ENCODE data around the gene FATE1.
A peak's percentile ranks its signal among the peaks of the same experiment; 100 is the strongest.
"Not testable (repeated sequence)": the region's sequence is repeated elsewhere in the genome, so short reads cannot be mapped to it uniquely, and the experiment has no call there.

The FATE1 gene, protein sequence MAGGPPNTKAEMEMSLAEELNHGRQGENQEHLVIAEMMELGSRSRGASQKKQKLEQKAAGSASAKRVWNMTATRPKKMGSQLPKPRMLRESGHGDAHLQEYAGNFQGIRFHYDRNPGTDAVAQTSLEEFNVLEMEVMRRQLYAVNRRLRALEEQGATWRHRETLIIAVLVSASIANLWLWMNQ

GRCh38 chrX:151715752-151716151 lies at the start of gene FATE1:
Gene FATE1, plus strand, starts transcription at chrX:151716035. Its CDS starts 85 bp downstream, at chrX:151716120.
- no peak for DNase-seq

DNA sequence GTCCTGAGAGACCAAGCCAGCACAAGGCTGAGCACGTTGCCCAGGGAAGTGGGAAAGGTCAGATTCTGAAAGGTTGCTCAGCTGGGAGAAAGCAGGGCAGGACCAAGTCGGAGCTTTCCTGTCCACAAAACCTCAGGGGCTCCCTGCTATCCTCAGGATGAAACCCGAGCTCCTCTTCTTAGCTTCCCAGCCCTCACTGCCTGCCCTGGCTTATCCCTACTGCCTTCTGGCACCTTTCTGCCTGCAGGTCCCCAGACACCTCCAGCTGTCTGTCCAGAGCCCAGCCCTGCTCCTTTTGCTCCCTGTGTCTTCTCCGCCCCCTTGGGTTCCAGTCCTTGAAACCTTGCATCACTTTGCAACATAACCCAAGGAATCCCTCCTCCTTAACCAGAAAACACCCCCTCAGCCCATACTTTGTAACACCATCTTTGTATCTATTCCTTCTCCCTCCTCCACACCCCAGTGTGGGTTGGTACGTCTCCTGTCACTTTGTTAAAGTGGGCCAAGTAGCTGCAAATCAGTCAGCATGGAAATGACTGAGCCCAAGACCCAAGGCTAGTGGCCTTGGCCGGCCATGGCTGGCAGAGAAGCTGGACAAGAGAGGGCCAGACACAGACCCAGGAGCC lies 40.6 kb upstream of the FATE1 start:
- no peak for DNase-seq

- no peak for DNase-seq
These were observed 39.6 kb upstream of the FATE1 start for GRCh38 chrX:151676196-151676595.

DNA sequence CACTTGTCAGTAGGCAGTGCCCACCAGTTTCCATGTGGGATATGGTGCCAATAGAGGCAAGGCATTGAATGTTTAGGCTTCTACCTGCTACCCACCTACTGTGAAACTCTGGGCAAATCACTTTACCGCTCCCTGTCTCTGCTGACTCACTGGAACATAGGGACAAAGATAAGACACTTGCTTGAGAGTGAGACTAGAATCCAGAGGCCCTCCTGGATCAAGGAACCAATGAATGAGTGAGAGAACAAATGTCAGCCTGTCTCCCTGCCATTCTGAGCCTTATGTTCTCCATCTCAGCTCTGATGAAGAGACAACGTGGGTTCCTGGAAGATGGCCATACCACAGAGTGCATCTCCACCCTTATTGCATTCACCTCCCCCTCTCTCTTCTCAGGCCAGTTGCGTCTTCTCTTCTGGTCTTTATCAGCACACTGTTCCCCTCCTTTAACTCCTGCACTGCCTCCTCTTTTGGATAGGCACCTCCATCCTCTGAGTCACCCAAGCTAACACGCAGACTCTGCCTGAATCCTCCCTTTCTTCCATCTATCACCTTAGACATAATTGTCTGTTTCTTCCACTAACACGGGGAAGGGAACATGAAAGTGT lies 35.9 kb upstream of the FATE1 start:
- DNase-seq: no peak

- peak; percentile 5 to 36 (median 17) for DNase-seq
These were observed 35.0 kb upstream of the FATE1 start for GRCh38 chrX:151680805-151681204.

DNA sequence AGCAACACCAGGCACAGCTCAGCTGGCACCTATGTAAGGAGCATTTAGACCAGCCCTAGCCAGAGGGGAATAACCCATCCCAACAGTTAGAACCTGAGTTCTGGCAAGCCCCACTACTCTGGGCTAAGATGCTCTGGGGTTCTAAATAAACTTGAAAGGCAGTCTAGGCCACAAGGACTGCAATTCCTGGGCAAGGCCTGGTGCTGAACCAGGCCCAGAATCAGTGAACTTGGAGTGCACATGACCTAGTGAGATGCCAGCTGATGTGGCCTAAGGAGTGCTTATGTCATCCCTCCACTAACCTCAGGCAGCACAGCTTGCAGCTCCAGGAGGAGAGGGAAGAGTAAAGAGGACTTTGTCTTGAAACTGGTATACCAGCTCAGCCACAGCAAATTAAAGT lies 28.2 kb upstream of the FATE1 start:
- no peak for DNase-seq

DNA sequence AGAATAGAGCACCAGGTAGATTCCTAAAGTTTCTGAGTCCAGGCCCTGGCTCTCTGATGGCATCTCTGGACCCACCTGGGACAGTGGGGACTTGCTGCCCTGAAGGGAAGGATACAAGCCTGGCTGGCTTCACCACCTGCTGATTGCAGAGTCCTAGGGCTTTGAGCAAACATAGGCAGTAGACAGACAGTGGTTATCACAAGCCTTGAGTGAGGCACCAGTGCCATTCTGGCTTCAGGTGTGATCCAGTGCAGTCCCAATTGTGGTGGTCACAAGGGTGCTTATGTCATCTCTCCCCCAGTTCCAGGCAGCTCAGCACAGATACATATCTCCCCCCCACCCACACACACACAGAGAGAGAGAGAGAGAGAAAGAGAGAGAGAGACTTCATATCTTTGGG lies 27.1 kb upstream of the FATE1 start:
- no peak for DNase-seq

GRCh38 chrX:151692825-151693224 lies 23.0 kb upstream of the FATE1 start:
- no peak for DNase-seq

DNA sequence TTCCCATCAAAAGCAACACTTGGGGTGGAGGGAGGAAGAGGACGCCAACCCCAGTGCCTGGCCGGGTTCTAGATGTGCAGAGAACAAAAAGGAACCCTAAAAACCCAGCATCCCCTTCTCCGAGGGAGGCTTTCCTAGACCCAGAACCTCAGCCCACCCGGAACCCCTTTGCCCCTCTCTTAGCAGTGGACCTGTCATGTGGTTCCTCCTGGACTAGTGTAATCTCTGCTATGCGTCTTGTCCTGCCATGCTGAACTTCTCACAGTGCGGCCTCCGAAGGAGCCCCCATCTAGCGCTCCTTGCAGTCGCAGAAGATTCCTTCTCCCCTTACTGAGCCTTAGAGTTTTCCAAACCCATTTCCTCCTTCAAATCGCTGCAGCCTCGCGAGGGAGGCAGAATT lies 21.7 kb upstream of the FATE1 start:
- DNase-seq: no peak

GRCh38 chrX:151694661-151695582 lies 20.9 kb upstream of the FATE1 start, which contains the start of gene PRRG3:
Gene PRRG3, plus strand, starts transcription at chrX:151695458. Its CDS starts 3,357 bp downstream, at chrX:151698815.
- DNase-seq: no peak

GRCh38 chrX:151695583-151696340 lies 20.1 kb upstream of the FATE1 start:
- DNase-seq: no peak

DNA sequence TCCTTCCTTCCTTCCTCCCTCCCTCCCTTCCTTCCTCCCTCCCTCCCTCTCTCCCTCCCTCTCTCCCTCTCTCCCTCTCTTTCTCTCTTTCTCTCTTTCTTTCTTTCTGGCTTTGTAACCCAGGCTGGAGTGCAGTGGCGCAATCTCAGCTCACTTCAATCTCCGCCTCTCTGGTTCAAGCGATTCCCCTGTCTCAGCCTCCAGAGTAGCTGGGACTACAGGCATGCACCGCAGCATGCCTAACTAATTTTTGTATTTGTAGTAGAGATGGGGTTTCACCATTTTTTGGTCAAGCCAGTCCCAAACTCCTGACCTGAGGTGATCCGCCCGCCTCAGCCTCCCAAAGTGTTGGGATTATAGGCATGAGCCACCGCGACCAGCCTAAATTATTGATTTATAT lies 18.8 kb upstream of the FATE1 start:
- not testable (repeated sequence) for DNase-seq

DNA sequence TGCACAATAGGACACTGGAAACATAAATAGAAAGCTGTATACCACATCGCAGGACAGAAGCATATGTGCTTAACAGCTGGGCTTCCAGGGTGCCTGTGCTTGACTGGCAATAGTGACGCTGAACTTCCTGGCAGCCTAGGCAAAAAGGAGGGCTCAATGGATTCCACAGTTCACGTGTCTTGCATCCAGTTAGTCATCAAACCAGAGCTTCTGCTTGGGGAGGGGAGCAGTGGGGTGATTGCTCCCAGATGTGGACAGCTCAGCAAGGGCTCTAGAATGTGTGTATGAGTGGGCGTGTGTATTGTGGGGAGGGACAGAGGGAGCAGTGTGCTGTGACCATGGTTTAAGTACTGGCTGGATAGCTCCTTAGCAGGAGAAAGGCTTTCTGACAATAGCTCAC lies 18.3 kb upstream of the FATE1 start:
- no peak for DNase-seq

DNA sequence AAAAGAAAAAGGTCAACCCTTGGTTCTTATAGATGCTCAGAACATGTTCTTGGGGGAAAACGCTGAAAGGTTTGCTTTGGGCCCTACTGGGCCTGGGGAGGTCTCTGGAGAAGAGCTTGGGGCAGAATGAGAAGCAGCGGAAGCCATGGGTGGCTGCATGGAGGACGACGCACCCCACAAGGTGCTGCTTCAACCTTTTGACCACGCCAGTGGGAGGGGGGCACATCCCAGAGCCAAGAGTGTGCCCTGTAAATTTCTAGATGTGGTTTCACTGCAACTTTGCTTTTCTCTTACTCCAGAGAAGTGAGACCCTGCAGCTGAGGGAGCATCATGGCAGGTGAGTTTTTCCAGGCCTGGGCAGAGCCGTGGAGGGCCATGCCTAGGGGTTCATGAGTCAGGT lies 17.4 kb upstream of the FATE1 start:
- DNase-seq: no peak

- no peak for DNase-seq
These were observed 16.1 kb upstream of the FATE1 start for GRCh38 chrX:151699746-151700145.

GRCh38 chrX:151700581-151700980 lies 15.3 kb upstream of the FATE1 start:
- DNase-seq: no peak

DNA sequence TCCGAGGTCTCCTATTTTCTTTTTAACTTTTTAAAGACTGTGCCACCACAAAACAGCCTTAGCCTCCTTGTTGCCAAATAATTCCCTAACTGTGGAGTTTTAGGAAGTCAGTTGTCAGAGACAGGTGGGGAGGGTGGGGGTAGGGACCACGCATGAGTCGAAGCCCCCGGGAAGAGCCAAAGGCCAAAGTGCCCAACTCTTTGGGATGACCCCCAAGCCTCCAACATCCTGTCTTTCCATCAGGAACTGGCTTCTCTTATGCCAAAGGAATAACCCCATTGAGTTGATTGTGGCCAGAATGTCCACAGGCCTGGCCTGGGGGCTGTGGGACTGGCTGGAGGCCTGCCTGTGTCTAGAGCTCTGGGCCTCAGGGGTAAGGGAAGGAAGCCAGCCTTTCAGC lies 14.8 kb upstream of the FATE1 start:
- DNase-seq: no peak

- no peak for DNase-seq
These were observed 14.3 kb upstream of the FATE1 start for GRCh38 chrX:151701531-151701930.

DNA sequence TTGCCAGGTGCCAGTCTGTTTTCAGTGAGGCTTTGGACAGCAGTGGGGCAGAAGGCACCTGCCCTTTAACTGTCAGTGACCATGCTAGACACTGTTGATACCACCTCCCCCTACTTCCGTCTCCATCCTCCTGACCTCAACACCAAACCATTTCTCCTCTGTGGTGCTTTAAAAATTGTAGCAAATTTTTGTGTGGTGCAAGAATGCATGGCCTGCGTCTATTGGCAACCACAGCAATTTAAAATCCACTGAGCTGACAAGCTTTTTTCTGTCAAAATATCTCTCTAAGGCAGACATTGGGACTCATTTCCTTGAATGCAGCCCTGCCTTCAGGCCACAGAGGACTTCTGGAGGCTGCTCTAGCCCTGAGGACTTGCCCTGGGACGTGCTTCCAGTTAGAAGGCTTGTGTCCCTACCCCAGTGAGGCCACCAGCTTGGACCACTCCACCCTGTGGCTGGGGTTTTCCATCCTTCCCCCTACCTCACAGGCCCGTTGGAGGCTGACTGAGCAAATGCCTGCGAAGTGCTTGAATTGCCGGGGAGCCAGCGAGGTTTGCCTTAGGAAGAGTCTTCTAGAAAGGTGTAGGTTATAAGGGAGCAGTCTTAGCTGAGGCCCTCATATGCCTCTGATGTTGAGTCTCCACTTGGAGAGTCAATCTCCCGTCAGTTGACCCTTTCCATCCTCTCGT lies 13.7 kb upstream of the FATE1 start:
- DNase-seq: no peak

DNA sequence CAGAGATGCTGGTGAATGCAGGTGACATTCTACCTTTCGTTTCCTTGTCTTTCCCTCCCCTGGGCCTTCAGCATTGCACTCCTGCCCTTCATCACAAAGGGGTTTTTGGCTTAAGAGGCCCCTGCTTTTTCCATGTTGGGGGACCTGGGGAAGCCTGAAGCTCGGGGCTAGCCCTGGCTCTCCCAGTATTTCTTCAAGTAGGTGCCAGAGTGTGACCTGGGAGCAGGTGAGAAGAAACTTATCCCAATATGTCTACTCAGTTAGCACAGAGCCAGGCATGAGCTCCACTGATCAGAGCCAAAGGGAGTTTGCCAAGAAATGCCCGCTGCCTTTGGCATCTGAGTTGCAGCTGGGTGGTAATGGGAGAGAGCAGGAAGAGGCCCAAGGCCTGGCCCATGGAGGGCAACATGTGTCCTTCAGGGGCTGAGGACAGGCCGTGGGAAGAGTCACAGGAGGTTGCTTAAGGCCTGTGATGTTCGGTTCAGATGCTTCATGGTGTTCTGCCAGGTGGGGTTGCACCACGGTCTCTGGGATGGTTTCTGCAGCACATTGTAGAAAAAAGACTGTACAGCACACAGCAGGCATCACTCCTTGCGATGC lies 13.0 kb upstream of the FATE1 start:
- no peak for DNase-seq

DNA sequence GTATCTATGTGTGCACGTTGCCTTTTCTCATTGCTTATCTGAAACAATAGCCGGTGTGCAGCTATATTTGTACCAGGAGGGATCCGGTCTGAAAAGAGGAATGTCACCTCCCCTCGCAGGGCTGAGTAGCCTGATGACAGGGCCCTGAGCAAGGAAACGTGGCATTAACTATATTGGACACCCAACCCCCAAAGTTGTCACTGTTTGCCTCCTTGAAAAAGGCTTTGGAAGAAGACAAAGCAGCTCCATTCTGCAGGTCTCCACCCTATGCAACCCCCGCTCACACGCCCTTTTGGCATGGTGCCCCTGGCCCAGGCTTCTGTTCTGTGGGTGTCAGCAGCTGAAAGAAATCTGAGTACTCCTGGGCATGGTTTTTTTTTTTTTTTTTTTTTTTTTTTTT lies 12.3 kb upstream of the FATE1 start:
- DNase-seq: no peak

Data from activated naive CD4-positive, alpha-beta T cell (primary cell).